GM12878 (cell line): Measurements from ENCODE around the gene SPTLC3.

ENCODE experiments used
- CREB1 ChIP-seq: IDR thresholded peaks from 2 replicates; pipeline ENCODE4 v1.6.1; 2012; ENCODE audit warnings: low read depth, mild to moderate bottlenecking, inconsistent platforms
- CTCF ChIP-seq, 3 experiments: IDR thresholded peaks in 2 of 3; conservative IDR thresholded peaks in 1 of 3; 2 replicates each; pipeline ENCODE4 v1.5.1; 2011; ENCODE audit warnings: low read depth in 3 of 3, low read length in 3 of 3, mild to moderate bottlenecking in 3 of 3, control low read depth in 2 of 3, moderate library complexity in 2 of 3, inconsistent platforms in 1 of 3, mixed read lengths in 1 of 3; ENCODE audit not compliant: control insufficient read depth in 2 of 3, insufficient read depth in 1 of 3; ENCODE audit errors: extremely low read depth in 1 of 3
- HDAC6 ChIP-seq: fragments of 200-600 bp; sonication (generic); IDR thresholded peaks from one replicate; pipeline ENCODE4 v1.8.0; 2017; ENCODE audit warnings: antibody characterized with exemption; ENCODE audit not compliant: unreplicated experiment
- NRF1 ChIP-seq: conservative IDR thresholded peaks from 2 replicates; pipeline ENCODE4 v1.6.1; 2011; ENCODE audit warnings: mild to moderate bottlenecking, low read depth, low read length, improper control_type of control experiment
- PAX5 ChIP-seq: IDR thresholded peaks from 2 replicates; pipeline ENCODE4 v1.6.1; 2011; ENCODE audit warnings: low read depth, low read length, borderline replicate concordance
- PAX8 ChIP-seq: fragments of 450-650 bp; IDR thresholded peaks from 2 replicates; pipeline ENCODE4 v1.6.1; 2017; ENCODE audit warnings: mild to moderate bottlenecking, moderate library complexity
- PKNOX1 ChIP-seq: fragments of 450-650 bp; IDR thresholded peaks from 2 replicates; pipeline ENCODE4 v1.6.1; 2016; ENCODE audit warnings: mild to moderate bottlenecking
- POLR2A ChIP-seq: IDR thresholded peaks from 2 replicates; pipeline ENCODE4 v1.6.1; 2011; ENCODE audit warnings: low read depth, mild to moderate bottlenecking, low read length
- SRF ChIP-seq, 2 experiments: IDR thresholded peaks; 2 replicates each; pipeline ENCODE4 v1.6.1; 2011; ENCODE audit warnings: low read depth in 2 of 2, low read length in 2 of 2, mild to moderate bottlenecking in 1 of 2, moderate library complexity in 1 of 2
- TAF1 ChIP-seq: IDR thresholded peaks from 2 replicates; pipeline ENCODE4 v1.6.1; 2011; ENCODE audit warnings: mild to moderate bottlenecking, low read depth, low read length, borderline replicate concordance
- USF1 ChIP-seq: IDR thresholded peaks from 2 replicates; pipeline ENCODE4 v1.6.1; 2011; ENCODE audit warnings: borderline replicate concordance, low read depth, mild to moderate bottlenecking, moderate library complexity, mixed read lengths, low read length; ENCODE audit not compliant: insufficient read depth; ENCODE audit errors: extremely low read length
- YBX1 ChIP-seq: fragments of 450-650 bp; IDR thresholded peaks from 2 replicates; pipeline ENCODE4 v1.6.1; 2016; ENCODE audit warnings: antibody characterized with exemption
- ZBTB11 ChIP-seq: fragments of 450-650 bp; formaldehyde crosslinking; IDR thresholded peaks from 2 replicates; pipeline ENCODE4 v1.5.0; 2022; ENCODE audit warnings: mild to moderate bottlenecking, missing genetic modification characterization
- ZNF217 ChIP-seq: fragments of 450-650 bp; IDR thresholded peaks from 2 replicates; pipeline ENCODE4 v1.6.1; 2017; ENCODE audit warnings: antibody characterized with exemption, mild to moderate bottlenecking

GRCh38 chr20:13028673-13029072 is 19.9 kb downstream of the SPTLC3 start:
- TF ChIP-seq PAX8: no peak
- TF ChIP-seq NRF1: no peak
- no peak for TF ChIP-seq CTCF (IDR thresholded peaks at IDR 0.05 in 2 of 3, conservative IDR thresholded peaks at IDR 0.05 in 1 of 3; ENCODE audit: control insufficient read depth in 2 of 3, extremely low read depth in 1 of 3, insufficient read depth in 1 of 3, low read depth in 3 of 3, low read length in 3 of 3)
- TF ChIP-seq CREB1: no peak
- TF ChIP-seq POLR2A: no peak
- TF ChIP-seq PAX5: no peak
- TF ChIP-seq SRF (IDR thresholded peaks at IDR 0.05; ENCODE audit: low read depth in 2 of 2, low read length in 2 of 2): no peak
- no peak for TF ChIP-seq YBX1
- no peak for TF ChIP-seq ZNF217
- TF ChIP-seq ZBTB11 (CRISPR knock-in tag): no peak
- no peak for TF ChIP-seq TAF1
- no peak for TF ChIP-seq HDAC6
- TF ChIP-seq USF1: no peak
- TF ChIP-seq PKNOX1: no peak
